HG03064 (cell line): Measurements from ENCODE around the gene POLE.

Experiments
- ATAC-seq: cut with Tn5 transposase; IDR thresholded peaks from one replicate; pipeline ENCODE4 v1.9.1; 2021; ENCODE audit warnings: low read depth; ENCODE audit not compliant: unreplicated experiment

Gene POLE

DNA sequence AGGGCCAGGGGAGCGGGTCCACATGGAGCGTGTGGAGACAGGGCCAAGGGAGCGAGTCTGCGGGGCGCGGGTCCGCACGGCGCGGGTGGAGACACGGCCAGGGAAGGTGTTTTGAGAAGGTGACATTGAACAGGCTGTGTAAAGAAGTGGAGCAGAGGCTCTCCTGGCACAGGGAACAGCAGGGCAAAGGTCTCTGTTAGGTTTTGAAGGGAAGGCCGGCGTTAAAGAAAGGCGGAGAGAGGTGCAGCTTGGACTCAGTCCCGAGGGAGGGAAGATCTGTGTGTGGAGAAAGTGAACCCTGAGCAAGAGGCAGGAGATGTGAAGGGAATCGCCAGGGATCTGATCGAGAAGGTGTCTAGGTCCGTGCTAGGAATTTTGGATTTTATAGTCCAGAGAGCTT, 2.1 kb upstream of the POLE start:
- no peak for ATAC-seq

DNA sequence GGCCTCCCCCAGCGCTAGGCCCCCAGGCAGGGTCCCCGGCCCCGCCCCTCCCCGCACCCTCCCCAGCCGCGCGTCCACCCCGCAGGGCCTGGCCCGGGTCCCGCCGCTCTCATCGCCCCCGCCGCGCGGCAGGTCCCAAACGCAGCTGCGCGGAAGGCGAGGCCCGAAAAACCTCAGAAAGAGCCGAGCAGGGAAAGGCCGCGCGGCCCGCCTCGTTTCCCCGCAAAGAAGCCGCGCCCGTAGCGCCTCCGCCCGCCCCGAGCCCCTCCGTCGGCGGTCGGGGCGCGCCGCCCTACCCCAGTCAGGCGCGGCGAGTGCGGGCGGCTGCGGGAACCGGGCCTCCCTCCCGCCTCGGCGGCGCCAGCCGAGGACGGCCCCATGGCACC, 324 bp downstream of the POLE start:
- ATAC-seq = peak; percentile 28

DNA sequence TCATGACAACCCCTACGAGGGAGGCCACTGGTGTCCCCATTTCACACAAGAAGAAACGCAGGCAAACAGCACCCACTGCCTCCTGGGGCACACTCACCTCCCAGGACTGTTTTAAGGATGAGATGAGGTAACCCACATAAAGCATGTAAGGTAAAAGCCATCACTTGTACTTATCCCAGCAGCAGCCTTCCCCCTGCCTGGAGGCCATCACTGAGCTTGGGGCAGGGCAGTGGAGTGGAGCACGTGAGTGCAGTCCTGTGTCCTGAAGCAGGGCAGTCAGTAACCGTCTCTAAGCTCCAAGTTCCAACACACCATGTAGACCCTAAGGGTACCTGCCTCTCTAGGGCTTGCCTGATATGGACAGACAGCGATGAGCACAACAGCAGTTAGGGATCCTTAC, 1.7 kb downstream of the POLE start:
- no peak for ATAC-seq

DNA sequence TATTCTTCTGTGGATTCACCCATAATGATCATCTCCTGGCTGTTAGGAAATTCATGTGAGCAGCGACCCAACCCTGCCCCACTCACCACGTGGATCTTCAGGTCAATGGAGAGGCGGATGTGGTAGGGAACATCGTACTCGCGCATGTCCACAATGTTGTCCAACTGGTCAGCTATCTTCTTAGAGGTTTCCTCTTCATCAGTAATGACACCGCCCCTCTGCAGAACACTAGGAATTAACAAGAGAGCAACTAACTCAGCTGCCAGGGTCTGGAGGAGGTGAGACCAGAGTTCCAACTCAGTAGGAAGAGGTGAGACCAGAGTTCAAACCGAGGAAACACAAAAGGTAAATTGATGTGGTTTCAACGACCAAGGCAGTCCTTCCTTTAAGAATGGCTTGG, 9.7 kb downstream of the POLE start:
- ATAC-seq = no peak

DNA sequence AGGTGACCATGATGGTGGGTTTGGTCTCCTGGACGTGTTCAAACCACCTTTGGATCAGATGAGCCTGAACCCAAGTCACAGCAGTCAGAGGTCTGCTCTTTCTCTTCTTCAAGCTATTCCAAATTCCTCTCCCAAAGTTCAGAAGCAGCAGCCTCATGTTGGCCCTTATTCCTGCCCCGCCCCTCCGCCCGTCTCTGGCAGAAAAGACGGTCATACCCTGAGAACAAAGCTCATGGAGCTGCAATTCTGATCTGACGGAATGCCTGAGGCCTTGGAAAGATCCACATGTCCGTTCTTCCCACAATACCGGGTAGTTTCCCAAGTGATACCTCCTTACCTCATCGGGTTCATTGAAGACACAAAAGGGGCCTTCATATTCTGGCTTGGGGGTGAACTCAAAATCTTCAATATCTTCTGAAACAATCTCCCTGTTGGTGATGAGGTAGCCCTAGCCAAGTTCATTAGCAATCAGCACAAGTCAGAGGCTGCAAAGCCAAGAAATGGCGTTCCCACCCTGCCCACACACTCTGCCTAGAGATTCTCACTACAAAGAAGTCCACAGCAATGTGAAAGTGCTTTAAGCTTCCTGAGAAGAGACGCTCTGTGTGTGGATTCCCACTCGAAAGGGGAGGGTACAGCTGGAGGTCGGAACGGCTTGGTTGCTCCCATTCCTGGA, 11.2 kb downstream of the POLE start:
- ATAC-seq = no peak

DNA sequence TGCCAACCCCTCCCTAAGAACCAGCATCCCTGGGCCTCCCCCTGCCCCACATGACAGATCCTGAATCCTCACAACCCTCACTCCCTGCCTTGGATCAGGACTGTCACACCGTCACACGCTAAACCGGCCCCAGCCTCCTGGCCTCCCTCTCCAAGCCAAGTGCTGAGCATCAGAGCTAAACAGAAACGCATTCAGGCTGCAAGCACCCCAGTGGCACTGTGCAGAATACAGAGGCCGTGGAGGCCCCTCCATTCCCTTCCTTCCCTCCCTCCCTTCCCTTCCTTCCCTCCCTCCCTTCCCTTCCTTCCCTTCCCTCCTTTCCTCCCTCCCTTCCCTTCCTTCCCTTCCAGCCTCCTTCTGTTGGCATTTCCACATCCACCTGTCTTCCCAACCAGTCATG, 12.6 kb downstream of the POLE start:
- ATAC-seq = no peak

DNA sequence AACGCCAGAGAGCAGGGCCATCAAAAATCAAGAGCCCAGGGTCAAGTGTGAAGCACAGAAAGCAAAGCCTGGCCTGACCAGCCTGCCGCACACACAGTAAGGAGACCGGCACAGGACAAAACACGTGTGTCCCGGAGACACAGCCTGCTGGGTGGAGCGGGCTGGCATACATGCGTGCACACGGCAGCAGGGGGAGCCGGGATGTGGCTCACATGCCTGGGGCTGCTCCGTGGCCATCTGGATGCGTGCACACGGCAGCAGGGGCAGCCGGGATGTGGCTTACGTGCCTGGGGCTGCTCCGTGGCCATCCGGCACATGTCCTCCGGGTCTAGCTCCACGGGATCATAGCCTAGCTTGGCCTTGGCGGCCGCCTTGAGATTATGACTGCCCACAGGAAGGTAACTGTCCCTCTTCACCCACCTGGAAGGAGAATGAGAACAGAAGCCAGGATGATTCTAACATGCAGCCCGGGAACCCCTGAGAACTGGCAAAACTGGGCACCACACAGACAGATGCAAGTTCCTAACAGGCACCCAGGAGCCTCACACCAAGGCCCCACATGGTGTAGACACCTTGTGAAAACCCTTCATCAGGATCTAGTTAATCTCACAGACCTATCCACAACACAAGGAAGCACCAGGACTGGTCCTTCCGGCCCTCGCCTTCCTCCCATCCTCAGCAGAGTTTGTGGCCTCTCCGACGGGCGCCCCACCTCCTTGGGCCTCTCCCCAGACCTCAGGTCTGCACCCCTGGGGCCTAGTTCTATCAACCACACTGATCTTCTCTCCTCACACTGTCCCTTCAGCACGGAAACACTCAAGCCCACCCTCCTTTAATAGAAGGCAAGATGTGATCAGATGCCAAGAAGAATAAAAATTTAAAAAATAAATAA, 13.6 kb downstream of the POLE start:
- no peak for ATAC-seq

DNA sequence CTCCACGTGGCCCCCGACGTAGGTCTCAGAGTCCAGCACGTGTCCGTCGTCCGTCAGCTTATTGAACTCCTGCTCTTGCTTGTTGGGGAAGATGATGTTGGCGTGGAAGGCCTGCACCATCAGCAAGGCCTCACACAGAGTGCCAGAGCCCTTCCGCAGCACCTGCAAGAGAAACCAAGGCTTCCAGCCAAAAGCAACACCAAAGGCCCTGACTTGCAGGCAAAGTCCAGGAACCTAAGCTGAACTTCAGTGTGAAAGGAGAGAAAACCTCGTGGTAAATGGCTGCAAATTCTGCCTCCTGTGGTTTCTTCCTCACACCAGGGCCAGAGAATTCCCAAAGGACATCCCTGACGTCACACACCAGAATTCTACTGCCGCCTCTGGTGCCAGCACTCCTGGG, 14.5 kb downstream of the POLE start:
- no peak for ATAC-seq

DNA sequence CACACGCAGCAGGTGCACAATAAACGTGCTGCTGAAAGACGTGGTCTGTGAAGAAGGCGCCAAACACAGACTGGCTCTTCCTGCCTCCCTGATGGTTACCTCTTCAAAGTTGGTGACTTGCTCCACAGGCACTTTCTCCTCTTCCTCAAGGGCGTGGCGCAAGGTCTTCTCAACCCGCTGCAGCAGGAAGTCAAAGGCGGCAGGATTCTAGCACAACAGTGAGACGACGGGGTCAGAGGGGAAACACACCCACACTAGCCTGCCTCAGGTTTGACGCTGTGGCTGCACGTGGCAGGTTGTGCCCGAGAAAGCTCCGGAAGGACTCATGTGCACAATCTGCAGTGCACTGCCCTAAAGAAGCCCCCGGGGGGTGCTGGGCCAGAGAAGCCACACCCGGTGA, 15.0 kb downstream of the POLE start:
- ATAC-seq = no peak

DNA sequence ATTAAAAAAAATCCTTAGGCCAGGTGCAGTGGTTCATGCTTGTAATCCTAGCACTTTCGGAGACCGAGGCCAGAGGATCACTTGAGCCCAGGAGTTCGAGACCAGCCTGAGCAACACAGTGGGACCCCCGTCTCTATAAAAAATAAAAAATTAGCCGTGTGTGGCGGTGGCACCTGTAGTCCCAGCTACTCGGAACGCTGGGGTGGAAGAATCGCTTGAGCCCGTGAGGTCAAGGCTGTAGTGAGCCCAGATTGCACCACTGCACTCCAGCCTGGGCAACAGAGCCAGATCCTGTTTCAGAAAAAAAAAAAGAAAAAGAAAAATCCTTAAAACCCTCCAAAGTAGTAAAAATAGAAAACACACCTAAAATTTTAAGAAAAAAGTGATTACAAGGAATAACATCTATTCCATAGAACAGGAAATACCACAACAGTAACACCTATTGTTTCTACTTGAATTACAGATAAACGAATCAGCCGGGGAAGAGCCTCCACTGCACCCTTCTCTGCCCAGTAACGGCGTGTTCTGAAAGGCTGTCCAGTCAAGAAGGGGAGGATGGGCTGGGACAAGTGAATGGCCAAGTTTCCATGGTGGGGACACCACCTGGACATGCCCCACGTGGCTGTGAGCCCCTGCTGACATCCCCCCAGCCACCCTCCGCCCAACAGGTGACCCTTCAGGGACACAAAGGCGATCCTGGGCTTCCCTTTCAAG, 17.8 kb downstream of the POLE start:
- ATAC-seq = no peak

DNA sequence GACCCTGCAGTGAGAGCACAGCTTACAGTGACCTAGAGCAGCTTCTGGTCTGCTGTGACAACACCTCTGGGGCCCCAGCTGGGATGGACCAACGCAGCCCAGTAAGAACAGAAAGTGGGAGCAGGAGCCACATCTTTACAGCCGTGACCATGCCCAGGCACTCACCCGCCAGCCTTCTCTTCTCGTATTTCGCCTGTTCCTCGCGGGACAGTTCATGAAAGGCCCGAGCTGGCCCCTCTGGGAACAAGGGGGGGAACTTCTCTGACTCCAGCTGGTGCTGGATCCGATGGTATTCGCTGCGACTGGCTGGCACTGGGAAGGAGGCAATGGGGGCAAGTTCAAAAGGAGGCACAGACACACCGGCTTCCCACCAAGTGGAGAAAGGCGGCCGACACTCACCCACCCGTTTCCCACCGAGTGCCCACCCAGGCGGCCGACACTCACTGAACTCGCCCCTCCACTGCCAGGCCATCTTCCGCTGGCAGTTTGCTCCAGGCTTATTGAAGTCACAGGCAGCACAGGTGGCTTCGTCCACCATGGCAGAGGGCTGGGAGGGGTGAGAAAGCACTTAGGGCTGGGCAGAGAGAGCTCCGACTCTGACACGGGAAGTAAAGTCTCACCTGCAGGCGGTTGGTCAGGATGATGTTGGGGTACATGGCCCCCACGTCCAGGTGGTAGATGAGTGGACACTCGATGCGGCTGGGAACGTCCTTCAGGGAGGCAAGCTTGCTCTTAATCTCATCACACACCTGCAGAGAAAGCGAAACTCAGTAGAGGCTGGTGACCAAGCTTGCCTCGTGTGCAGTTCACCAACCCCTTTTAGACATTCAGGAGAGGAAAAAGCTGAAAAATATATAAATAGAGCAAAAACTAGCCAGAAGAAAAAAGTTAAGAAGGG, 18.7 kb downstream of the POLE start:
- no peak for ATAC-seq

DNA sequence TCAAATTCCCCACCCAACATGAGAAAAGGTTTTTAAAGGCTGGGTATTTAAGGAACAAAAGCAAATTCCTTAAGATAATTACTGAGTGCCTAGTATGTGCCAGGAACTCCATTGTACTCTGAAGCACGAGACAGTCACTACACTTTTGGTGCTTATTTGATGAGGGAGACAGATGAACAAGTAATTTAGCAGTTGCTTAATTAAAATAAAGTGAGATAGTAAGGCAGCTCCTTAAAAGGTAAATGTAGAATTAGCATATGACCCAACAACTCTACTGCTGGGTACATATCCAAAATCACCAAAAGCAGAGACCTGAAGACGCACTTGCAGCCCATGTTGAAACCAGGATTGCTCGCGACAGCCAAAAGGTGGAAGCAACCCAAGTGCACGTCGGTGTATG, 21.3 kb downstream of the POLE start:
- no peak for ATAC-seq

DNA sequence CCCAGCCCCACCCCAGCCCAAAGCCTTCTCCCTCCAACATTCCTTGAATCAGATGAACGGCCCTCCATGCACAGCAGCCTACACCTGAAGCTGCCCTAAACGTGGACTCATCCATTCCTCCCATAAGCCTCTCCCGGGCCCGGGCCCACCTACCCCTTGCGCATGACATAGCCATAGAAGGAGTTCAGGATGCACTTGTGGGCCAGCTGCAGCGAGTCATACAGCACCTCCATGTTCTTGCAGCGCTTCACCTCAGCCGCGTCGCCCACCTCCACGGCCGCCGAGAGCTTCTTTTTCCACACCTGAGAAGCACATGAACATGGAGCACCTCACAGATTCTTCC, 22.0 kb downstream of the POLE start:
- ATAC-seq = no peak

DNA sequence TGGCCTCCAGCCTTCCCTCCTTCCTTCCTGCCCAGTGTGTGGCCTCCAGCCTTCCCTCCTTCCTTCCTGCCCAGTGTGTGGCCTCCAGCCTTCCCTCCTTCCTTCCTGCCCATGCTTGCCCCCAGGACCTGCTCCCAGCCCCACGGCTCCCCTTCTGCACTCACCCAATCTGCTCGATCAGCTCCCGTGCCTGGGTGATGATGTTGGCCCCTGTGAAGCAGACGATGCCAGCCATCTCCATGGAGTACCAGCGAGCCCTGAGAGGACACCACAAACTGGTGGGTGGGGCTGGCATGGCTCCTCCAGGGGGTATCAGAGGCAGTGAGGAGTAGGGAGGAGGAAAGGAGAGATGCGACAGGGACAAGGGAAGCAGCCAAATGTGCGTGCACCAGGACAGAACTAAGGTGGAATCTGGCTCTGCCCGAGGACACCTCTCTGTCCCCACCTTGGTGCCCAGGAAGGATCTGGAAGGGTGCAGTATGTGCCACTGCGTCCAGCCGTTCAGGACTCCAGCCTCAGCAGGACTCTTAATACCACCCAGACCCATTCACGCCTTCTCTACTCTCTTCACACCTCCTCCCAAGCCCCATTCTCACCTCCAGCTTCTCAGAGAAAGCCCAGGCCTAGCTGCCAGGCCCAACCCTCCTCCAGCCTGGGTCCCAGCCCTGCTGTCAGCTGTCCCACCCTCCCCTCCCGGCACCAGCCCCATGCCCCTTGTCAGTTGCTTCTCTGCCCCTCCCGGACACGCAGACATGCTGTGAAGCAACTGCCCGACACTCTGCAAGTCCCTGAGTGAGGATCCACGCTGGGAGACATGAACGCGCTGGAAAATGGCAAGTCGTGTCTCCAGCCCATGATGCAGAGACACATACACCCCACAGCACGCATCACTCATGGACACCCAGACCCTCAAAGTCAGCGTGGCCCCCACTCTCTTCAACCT, 22.7 kb downstream of the POLE start:
- no peak for ATAC-seq

DNA sequence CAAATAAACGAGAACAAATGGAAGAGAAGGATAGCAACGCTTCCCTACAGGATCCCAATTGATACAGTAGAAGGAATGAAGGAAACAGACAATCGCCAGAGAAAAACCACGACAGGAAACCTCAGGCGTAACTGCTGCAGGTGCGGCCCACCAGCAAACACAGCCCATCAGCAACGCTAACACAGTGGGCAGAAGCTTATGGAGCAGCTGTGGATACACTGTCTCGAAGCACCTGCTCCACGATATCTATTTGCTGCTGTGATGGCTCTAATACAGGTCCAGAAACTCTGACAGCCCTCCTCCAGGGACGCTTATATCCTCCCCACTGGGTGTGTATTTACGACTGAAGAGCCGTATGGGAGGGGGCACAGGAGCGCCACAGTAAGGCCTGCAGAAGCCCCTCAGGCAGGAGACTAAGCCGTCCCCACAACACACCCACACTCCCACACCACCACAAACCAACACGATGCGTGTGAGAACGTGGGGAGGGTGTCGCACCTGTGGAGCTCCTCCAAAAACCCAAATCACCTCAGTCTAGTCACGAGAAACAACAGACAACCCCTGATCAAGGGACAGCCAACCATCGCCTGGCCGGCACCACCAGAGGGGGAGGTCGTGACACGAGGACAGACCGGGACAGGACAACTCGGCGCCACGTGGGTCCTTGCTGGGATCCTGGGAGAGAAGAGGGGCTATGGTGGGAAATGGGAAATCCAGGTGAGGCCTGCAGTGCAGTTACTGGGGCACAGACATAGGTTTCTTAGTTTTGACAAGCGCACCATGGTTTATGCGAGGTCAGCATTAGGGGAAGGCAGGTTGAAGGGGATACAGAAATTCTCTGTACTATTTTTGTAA, 24.0 kb downstream of the POLE start:
- no peak for ATAC-seq

DNA sequence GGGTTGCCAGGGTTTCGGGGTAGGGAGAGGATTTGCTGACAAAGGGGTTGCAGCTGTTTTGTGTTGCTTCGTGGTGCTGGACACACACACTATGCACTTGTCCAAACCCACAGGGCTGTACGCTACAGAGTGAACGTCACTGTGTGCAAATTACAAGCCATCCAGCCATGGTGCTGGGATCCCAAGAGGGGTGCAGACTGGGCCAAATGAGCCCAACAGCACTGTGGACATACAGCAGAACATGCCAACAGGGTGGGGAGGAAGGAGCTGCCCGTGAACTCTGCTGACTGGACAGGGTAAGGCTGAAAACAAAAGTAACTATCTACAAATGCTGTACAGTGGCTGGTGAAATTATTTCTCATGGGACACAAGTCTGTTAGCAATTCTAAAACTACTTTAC, 25.2 kb downstream of the POLE start:
- ATAC-seq = no peak

DNA sequence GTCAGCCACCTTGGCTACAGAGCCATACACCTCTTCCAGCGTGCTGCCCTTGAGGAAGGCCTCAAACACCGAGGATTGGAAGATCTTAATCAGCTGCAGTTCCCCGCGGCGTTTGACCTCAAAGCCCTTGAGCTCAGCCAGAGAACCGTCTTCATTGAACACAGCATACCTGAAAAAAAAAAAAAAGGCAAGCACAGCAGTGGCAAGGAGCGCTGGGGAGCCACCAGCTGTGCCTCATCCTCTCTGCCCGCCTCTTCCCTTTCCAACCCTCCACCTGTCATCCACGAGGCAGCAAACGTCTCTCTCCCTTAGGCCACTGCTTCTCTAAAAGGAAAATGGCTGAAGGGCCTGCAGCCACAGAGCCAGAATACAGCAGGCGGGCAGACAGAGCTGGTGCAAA, 26.1 kb downstream of the POLE start:
- no peak for ATAC-seq

DNA sequence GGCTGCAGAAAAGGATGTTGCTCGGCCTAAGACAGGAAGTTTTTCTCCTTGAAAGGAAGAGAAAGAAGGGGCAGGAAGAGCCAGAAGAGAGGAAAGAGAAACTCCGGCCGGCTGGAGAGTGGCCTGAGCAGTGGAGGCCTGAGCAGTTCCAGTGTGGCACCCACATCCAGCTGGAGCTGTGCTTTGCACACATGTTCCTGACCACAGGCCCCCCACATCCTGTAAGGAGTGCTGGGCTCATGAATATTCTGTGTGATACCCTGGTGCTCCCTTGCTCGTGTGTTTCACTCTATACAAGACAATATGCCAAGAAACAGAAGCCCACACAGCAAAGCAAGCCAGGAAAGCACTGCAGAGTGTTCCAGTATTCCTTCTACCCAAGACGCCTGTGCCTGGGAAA, 27.1 kb downstream of the POLE start:
- ATAC-seq = no peak

DNA sequence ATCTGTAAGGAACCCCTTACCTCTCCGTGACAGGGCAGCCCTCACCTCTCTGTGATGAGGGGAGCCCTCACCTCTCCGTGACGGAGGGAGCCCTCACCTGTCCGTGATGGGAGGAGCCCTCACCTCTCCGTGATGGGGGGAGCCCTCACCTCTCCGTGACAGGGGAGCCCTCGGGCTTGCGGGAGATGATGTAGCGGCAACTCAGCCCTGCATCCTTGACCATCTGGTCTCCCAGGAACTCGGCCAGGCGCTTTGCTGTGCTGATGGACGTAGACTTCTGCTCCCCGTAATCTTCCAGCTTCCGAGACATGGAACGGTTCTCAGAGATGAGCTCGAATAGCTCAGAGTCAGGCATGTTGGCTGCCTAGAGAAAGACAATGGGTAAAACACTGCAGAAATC, 28.0 kb downstream of the POLE start:
- ATAC-seq = no peak
